AG04450 (cell line): Measurements from ENCODE around the gene NFAM1. TPM values are rescaled to one million over a fixed set of nuclear protein-coding genes. Genes with fewer than 3 reads are reported as not detected.

Experiments
- CTCF ChIA-PET: fragments of 300-600, 350-600 bp; formaldehyde crosslinking; extraction: SDS; loops from one replicate; lab custom pipeline; 2022; ENCODE audit warnings: antibody characterized with exemption, inconsistent platforms; lab: Charles Lee
- POLR2A ChIA-PET: fragments of 350-600 bp; formaldehyde crosslinking; extraction: SDS; loops from one replicate; lab custom pipeline; 2021; ENCODE audit warnings: antibody characterized with exemption, inconsistent platforms; lab: Yijun Ruan, JAX
- DNase-seq: peaks from one replicate; pipeline ENCODE4 v3.0.0-alpha.2; 2011; ENCODE audit warnings: low read depth, low spot score
- H3K27ac ChIP-seq: one replicate; pipeline ENCODE4 v1.5.1; 2012; ENCODE audit warnings: low read depth, low read length, control low read depth
- H3K27me3 ChIP-seq: one replicate; pipeline ENCODE4 v1.6.0; 2012; ENCODE audit warnings: low read length; ENCODE audit not compliant: control insufficient read depth, insufficient read depth
- H3K4me3 ChIP-seq: 2 replicates; pipeline ENCODE4 v1.5.1; 2011; ENCODE audit warnings: mild to moderate bottlenecking, low read depth, low read length, control low read depth
- H3K9me3 ChIP-seq: 2 replicates; pipeline ENCODE4 v1.5.1; 2012; ENCODE audit warnings: low read length; ENCODE audit not compliant: control insufficient read depth, insufficient read depth
- polyA plus RNA-seq: library from polyadenylated mRNA; depleted of rRNA; stranded (reverse); fragments of >200 nt; gene quantifications from 2 replicates; pipeline ENCODE4 v1.2.3, GENCODE V29; 2011
- TF ChIP-seq, protein P1 (sequence below): IDR thresholded peaks from 2 replicates; pipeline ENCODE4 v1.5.1; 2011; ENCODE audit warnings: low read depth, low read length, control low read depth, inconsistent platforms

NFAM1 gene
- polyA plus RNA-seq, 1 experiment: not detected

DNA sequence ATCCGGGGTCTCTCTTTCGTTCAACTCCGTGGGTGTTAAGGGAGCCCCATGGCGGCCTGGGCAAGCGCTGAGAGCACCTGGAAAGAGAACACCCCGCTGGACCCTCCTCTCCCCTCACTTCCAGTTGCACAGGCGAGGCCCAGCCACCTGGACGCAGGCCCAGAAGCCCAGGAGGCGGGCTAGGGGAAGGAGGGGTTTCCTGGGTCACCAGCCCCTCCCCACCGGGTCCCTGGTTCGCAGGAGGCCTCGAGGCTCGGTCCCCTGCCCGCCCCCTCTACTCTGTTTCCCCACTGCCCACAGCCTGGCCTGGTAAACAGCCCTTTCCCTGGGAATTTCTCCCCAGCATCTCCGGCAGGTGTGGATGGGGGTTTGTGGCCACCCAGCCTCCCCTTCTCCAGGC lies 8.5 kb upstream of the NFAM1 start:
- TF ChIP-seq, protein P1, sequence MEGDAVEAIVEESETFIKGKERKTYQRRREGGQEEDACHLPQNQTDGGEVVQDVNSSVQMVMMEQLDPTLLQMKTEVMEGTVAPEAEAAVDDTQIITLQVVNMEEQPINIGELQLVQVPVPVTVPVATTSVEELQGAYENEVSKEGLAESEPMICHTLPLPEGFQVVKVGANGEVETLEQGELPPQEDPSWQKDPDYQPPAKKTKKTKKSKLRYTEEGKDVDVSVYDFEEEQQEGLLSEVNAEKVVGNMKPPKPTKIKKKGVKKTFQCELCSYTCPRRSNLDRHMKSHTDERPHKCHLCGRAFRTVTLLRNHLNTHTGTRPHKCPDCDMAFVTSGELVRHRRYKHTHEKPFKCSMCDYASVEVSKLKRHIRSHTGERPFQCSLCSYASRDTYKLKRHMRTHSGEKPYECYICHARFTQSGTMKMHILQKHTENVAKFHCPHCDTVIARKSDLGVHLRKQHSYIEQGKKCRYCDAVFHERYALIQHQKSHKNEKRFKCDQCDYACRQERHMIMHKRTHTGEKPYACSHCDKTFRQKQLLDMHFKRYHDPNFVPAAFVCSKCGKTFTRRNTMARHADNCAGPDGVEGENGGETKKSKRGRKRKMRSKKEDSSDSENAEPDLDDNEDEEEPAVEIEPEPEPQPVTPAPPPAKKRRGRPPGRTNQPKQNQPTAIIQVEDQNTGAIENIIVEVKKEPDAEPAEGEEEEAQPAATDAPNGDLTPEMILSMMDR: no peak
- H3K4me3 ChIP-seq: no peak overlapping the region
- no peaks in the 10 kb centered on the region; the same call in 1 of the 2 replicates for H3K9me3 ChIP-seq
- DNase-seq: no peak
- H3K27ac ChIP-seq: no peak overlapping the region
- POLR2A ChIA-PET: no interaction called here
- CTCF ChIA-PET: interaction anchor here (1.1 to 5.8 kb wide), 2 partner anchors 272 to 472 kb away, joined by 3 to 40 read pairs; no protein-coding TSS in a partner anchor
- H3K27me3 ChIP-seq: peaks cover 10% of the 10 kb centered on the region

DNA sequence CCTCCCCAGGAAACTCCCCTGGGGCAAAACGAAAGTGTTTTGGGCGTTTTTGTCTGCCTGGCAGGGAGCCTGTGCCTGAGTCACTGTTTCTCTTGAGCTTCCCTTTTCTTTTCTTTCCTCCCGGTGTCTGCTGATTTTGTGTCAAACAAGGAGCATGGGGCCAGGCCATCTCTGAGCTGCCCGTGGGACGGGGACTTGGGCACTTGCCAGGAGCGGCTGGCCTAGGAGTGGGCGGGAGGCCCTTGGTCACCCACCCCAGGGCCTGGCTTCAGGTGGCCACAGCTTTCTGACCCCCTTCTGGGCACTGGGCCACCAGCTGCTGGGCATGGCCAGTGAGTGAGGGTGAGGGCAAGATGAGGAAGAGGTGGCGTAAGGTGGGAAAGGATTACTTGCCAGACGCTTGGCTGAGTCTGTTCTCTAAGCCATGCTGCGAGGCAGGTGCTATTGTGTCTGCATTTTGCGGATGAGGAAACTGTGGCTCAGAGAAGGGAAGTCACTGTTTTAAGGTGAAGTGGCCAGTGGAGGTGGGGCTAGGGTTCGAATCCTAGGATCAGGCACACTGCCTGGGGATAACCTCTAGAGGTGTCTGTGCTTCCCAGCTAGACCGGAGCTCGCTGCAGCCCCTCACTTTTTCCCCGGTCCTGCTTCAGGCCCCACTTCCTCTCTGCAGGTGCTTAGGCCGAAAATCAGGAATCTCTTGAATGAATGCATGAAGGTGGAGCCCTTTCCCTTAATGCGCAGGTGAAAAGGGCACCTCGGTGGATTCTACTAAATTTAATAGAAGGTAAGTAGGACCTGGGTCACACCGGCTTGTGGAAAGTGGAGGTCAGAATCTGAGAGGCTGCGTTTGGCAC lies 7.8 kb upstream of the NFAM1 start:
- Histone ChIP-seq H3K27me3 (peaks cover 12% of the 10 kb centered on the region), H3K27ac (peak overlapping the region; percentile 21), H3K9me3 (no peaks in the 10 kb centered on the region; the same call in 1 of the 2 replicates), H3K4me3 (peak overlapping the region; percentile 39)
- TF ChIP-seq, protein P1: no peak
- DNase-seq: no peak
- ChIA-PET POLR2A (interaction anchor here (0.7 kb wide), 1 partner anchor 349 kb away, joined by 3 read pairs; the partner anchor contains the start of gene NDUFA6), CTCF (interaction anchor here (1.1 to 5.8 kb wide), 3 partner anchors 272 to 471 kb away, joined by 3 to 40 read pairs (median 16); no protein-coding TSS in a partner anchor)

DNA sequence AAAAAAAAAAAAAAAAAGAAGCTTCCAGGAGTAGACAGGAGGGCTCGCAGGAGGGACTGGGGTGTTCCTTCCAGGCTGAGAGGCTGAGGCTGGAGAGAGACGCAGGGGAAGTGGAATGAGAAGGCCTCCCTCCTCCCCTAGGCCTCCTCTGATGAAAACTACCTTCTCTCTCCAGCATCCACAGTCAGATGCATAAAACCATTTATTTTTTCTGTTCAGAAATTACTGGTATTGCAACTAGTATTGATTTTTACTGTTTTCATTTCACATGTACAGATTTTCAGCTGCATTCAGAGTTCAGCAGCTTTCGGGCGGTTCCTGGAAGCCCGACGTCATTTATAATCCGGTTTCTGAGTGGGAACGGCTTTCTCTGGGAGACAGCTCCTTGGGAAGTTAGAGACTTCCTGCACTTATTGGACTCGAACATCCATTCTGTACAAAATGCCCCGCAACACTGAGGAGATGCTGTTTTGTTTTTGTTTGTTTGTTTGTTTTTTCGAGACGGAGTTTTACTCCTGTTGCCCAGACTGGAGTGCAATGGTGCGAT lies 6.9 kb upstream of the NFAM1 start:
- no peak overlapping the region for H3K4me3 ChIP-seq
- CTCF ChIA-PET: interaction anchor here (0.6 to 5.8 kb wide), 3 partner anchors 152 to 348 kb away, joined by 3 to 40 read pairs (median 16); no protein-coding TSS in a partner anchor
- no peak overlapping the region for H3K27ac ChIP-seq
- POLR2A ChIA-PET: interaction anchor here (0.7 kb wide), 1 partner anchor 348 kb away, joined by 3 read pairs; the partner anchor contains the start of gene NDUFA6
- no peak for DNase-seq
- no peaks in the 10 kb centered on the region; the same call in 1 of the 2 replicates for H3K9me3 ChIP-seq
- peaks cover 21% of the 10 kb centered on the region for H3K27me3 ChIP-seq
- TF ChIP-seq, protein P1: no peak

DNA sequence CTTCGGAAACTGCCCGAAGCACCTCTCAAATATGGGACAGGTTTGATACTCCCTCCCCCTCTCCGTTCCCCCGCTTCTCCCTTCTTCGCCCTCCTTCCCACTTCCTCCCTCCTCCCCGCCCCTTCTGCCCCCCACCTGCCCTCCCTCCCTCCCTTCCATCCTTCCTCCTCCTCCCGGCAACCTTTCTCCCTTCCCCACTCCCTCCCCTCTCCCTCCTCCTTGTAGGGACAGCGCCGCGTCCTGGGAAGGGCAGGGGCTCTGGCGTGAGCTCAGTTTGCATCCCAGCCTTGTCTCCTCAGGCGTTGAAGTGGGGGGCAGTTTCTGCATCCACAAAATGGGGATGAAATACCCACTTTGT lies 6.1 kb upstream of the NFAM1 start:
- ChIA-PET POLR2A (interaction anchor here (0.5 kb wide), 1 partner anchor 68 kb away, joined by 4 read pairs; no protein-coding TSS in a partner anchor), CTCF (interaction anchor here (0.6 to 5.8 kb wide), 5 partner anchors 48 to 347 kb away, joined by 3 to 40 read pairs (median 3); no protein-coding TSS in a partner anchor)
- Histone ChIP-seq H3K27me3 (peaks cover 29% of the 10 kb centered on the region), H3K27ac (no peak overlapping the region), H3K4me3 (no peak overlapping the region), H3K9me3 (no peaks in the 10 kb centered on the region; the same call in 1 of the 2 replicates)
- DNase-seq: no peak
- TF ChIP-seq, protein P1: no peak
